Activated naive CD8-positive, alpha-beta T cell treated with anti-CD3 and anti-CD28 coated beads, Interleukin-2, amount 10 ng/mL, durations not matched to agents 7 days and 5 days (primary cell): ENCODE results near the gene MIER2. TPM values are rescaled to one million over a fixed set of nuclear protein-coding genes. Genes with fewer than 3 reads are reported as not detected.

Source experiments
- ATAC-seq: fragments of 150-1000 bp; cut with Tn5 transposase; one replicate; pipeline ENCODE4 v1.10.0; 2021; ENCODE audit warnings: low read depth, moderate library complexity
- POLR2A ChIA-PET: fragments of 350-600 bp; sonication (Branson Sonifier 250); formaldehyde crosslinking; loops from one replicate; lab custom pipeline; 2021; ENCODE audit warnings: antibody characterized with exemption; lab: Charles Lee
- DNase-seq: peaks from one replicate; pipeline ENCODE4 v3.0.0; 2021
- H3K27ac Mint-ChIP-seq: one replicate; pipeline ENCODE4 v1.8.0; 2022; ENCODE audit warnings: mild to moderate bottlenecking, mixed read lengths
- H3K27me3 Mint-ChIP-seq: one replicate; pipeline ENCODE4 v1.8.0; 2022; ENCODE audit warnings: mild to moderate bottlenecking, moderate library complexity, mixed read lengths
- H3K36me3 Mint-ChIP-seq: one replicate; pipeline ENCODE4 v1.8.0; 2021; ENCODE audit warnings: mild to moderate bottlenecking, mixed read lengths
- H3K4me1 Mint-ChIP-seq: one replicate; pipeline ENCODE4 v1.8.0; 2021; ENCODE audit warnings: mixed read lengths
- H3K4me3 Mint-ChIP-seq: one replicate; pipeline ENCODE4 v1.8.0; 2022; ENCODE audit warnings: mild to moderate bottlenecking, moderate library complexity, mixed read lengths
- H3K9me3 Mint-ChIP-seq: one replicate; pipeline ENCODE4 v1.8.0; 2021; ENCODE audit warnings: mixed read lengths
- total RNA-seq, 2 experiments: library from RNA; stranded (reverse); gene quantifications; one replicate each; pipeline ENCODE4 v1.2.3, GENCODE V29; 2021

MIER2 gene
- total RNA-seq, 2 experiments from 2014 or later: 23.4 to 24.9 TPM

DNA sequence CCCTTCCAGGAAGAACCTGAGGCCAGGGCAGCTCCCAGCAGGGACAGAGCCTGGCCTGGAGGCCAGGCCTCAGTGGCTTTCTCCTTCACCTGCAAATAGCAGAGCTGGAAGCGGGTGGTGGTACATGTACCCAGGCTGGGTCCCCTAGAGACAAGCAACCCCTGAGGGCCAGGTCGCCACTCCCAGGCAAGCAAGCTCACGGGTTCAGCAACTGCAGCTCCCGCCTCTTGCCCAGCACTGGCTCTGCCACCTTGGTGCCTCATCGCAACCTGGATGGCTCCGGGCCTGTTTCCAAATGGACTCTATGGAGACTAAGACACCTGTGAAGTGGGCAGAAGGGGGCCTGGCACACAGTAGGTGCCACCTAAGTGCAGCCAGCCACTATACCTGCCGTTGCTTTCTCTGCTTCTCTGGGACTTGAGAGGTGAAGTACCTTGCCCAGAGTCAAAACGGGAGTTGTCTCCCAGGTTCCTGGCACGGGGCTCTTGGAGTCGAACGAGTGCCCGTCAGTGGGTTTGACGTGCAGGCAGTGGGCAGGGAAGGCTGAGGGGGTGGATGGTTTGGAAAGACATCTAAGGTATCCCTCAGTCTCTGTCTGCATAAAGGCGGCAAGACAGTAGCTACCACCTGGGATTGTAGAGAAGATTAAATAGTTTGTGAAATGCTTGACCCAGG lies 51.0 kb downstream of the MIER2 start:
- no peaks in the 10 kb centered on the region for H3K36me3 Mint-ChIP-seq
- no peak overlapping the region for H3K27ac Mint-ChIP-seq
- ATAC-seq (no peak), DNase-seq (no peak)
- H3K4me1 Mint-ChIP-seq: no peaks in the 10 kb centered on the region
- POLR2A ChIA-PET: no interaction called here
- no peaks in the 10 kb centered on the region for H3K9me3 Mint-ChIP-seq
- H3K4me3 Mint-ChIP-seq: no peak overlapping the region
- peaks cover 50% of the 10 kb centered on the region for H3K27me3 Mint-ChIP-seq

DNA sequence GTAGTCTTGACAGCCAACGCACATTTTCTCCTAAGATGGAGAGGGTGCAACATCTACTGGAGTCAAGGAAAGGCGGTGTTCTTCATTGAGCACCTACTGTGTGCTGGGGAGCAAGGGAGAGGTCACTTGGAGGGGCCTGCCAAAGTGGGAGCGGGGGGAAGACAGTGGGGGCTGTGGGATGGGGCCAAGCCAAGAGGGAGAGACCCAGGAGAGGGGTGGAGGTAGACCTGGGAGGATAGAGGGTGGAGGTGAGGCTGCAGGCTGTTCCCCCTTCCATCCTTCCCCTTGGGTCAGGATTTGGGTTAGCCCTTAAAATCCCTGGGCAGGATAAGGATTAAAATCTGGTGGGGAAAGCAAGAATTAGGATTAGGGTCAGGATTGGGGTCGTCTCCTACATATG lies 51.6 kb downstream of the MIER2 start:
- POLR2A ChIA-PET: no interaction called here
- Mint-ChIP-seq H3K27me3 (peaks cover 54% of the 10 kb centered on the region), H3K4me3 (no peak overlapping the region)

DNA sequence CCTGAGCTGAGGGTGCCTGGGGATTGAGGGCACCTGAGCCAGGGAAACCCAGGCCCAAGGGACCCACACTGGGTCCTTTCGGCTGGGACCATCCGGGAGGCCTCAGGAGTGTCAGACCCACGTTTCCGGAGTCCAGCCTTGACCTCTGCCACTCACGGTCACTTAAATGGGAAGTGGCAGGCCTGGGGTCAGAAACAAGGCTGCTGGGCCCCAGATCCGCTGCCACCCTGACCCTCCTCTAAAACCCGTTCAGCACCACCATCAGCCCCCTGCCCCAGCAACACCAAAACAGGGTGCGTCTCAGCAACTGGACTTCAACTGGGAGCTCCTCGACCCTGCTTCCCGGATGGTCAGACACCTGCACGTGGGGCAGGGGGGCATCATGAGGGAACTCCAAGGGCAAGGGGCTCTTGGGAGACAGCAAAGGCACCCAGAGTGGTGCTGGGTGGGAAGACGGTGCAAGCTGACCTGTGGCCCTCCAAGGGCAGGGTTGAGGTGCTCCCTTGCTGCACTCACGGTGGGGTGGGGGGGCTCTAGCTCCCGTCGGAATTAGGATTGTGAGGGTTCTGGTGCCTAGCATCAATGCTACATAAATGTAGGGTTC lies 52.2 kb downstream of the MIER2 start:
- POLR2A ChIA-PET: no interaction called here
- H3K9me3 Mint-ChIP-seq: no peaks in the 10 kb centered on the region
- ATAC-seq (no peak), DNase-seq (no peak)
- H3K4me1 Mint-ChIP-seq: no peaks in the 10 kb centered on the region
- H3K36me3 Mint-ChIP-seq: no peaks in the 10 kb centered on the region
- H3K4me3 Mint-ChIP-seq: no peak overlapping the region
- peaks cover 54% of the 10 kb centered on the region for H3K27me3 Mint-ChIP-seq
- H3K27ac Mint-ChIP-seq: no peak overlapping the region

More for the DNA sequence above, 51.6 kb downstream of the MIER2 start:
- no peaks in the 10 kb centered on the region for H3K4me1 Mint-ChIP-seq
- DNase-seq (no peak), ATAC-seq (no peak)
- H3K36me3 Mint-ChIP-seq: no peaks in the 10 kb centered on the region
- no peak overlapping the region for H3K27ac Mint-ChIP-seq
- H3K9me3 Mint-ChIP-seq: no peaks in the 10 kb centered on the region

DNA sequence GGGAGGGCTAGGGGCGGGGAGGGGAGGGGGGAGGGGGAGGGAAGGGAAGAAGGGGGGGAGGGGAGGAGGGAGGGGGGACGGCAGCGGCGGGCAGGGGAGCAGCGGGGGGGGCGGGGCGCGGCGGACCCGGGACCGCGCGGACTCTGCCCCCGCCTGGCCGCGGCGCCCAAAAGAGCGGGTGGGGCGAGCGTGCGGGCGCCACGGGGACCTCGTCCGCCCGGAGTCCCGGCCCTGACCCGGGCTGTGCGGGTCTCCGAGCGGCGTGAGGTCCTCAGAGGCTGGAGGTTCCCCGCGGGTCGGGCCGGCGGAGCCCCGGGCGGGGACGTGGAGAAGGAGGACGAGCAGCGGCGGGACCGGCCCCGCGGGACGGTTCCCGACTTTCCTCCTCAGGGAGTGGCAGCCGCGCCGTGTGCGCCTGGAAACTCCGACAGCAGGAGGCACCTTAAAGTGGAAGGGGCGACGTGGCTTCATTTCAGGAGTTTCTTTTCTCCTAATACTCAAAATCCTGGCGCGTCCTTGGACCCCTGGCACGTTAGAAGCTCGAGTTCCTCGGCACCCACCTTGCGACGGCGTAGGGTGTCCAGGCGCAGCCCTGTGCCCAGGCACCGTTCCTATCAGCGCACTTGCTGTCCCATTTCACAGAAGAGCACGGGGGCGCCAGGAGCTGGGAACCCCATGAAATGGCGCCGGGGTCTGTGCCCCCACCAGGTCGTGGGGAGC lies 52.9 kb downstream of the MIER2 start:
- H3K36me3 Mint-ChIP-seq: no peaks in the 10 kb centered on the region
- peaks cover 53% of the 10 kb centered on the region for H3K27me3 Mint-ChIP-seq
- H3K27ac Mint-ChIP-seq: no peak overlapping the region
- DNase-seq (no peak), ATAC-seq (no peak)
- no peak overlapping the region for H3K4me3 Mint-ChIP-seq
- H3K4me1 Mint-ChIP-seq: no peaks in the 10 kb centered on the region
- H3K9me3 Mint-ChIP-seq: no peaks in the 10 kb centered on the region
- POLR2A ChIA-PET: no interaction called here

DNA sequence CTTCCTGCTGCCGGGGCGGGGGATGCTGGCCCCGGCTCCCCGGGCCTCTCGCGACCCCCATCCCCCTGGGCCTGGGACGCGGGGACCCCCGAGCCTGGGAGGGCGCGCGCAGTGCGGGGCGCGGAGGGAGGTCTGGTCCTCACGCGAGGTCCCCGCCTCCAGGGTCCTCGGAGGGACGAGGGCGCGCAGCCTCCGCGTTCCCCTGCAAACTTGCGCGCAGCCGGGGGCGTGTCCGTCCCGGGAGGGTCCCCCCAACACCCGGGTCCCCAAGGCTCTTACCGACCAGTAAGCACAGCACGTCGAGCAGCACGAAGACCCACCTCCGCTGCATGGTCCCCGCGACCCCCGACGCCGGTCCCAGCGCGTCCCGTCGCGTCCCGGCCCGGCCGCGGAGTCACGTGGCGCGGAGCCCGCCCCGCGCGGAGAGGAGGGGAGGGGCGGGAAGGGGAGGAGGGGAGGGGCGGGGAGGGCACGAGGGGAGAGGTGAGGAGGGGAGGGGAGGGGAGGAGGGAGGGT lies 53.5 kb downstream of the MIER2 start, which contains the start of gene PLPP2:
PLPP2 (minus strand) TSS at position 398 of the 516 bp plus-strand sequence; CDS start at position 331, 67 bp downstream.
- no peaks in the 10 kb centered on the region for H3K4me1 Mint-ChIP-seq
- H3K36me3 Mint-ChIP-seq: no peaks in the 10 kb centered on the region
- ATAC-seq (no peak), DNase-seq (no peak)
- H3K4me3 Mint-ChIP-seq: no peak within 1 kb of the TSS
- H3K9me3 Mint-ChIP-seq: no peaks in the 10 kb centered on the region
- H3K27ac Mint-ChIP-seq: no peak within 1 kb of the TSS
- H3K27me3 Mint-ChIP-seq: peaks cover 47% of the 10 kb centered on the region
- POLR2A ChIA-PET: no interaction called here

DNA sequence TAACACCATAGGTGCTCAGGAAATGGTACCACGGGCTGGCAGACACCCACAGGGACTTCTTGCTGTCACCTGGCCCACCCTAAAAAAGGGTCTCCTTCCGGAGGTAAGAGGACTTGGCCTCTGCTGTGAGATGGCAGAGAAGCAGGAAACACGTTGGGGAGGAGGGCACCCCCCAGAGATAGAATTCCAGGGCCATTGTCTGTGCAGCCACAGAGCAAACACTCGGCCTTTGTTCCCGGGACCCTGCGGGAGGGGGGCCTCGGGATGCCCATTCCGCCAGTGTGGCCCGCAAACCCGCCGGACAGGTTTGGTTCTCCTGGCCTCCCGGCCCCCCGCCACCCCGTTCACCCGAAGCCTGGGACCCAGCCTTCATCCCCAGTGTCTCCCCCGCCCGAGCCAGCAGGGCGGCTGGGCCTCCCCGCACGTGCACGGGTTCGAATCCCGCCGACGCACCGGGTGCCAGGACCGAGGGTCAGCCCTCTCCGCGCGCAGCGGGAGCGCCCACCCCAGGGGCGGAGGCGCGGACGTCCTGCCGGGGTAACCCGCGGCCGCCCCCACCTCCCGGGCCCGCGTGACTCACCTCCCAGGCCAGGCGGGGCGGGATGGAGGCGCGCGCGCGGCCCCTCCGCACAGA lies 54.1 kb downstream of the MIER2 start:
- Mint-ChIP-seq H3K9me3 (no peaks in the 10 kb centered on the region), H3K4me3 (no peak overlapping the region), H3K4me1 (no peaks in the 10 kb centered on the region), H3K36me3 (no peaks in the 10 kb centered on the region), H3K27me3 (peaks cover 47% of the 10 kb centered on the region), H3K27ac (no peak overlapping the region)
- POLR2A ChIA-PET: no interaction called here
- DNase-seq (no peak), ATAC-seq (no peak)

DNA sequence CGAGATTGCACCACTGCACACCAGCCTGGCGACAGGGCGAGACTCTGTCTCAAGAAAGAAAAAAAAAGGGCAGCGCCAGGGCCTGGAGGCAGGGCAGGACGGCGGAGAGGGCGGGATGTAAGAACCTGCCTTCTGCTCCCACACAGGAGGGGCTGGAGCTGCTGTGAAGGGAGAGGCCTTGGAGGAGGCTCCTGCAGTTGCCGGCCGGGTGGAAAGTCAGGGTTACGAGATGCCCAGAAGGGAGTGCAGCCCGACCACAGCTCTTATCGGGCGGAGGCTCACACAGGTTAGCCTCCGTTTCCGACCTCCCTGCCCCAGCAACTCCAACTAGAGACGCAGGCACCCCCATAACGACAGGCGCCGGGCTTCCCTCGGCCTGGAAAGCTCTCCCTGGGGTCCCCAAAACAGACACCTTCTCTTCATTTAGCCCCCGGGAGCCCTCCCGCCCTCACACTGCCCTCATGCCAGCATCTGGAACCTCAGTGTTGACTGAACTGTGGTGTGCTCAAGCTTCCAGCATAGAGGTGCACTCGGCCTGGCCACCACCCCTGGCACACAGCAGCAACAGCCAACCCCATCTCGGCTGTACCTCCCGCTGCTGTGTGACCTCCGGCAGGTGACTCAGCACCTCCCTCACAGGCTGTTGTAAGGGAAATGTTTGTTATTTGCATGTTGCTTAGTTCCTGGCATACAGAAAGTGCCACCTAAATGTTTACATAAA lies 54.8 kb downstream of the MIER2 start:
- Mint-ChIP-seq H3K27me3 (peaks cover 46% of the 10 kb centered on the region), H3K4me3 (no peak overlapping the region), H3K36me3 (no peaks in the 10 kb centered on the region), H3K9me3 (no peaks in the 10 kb centered on the region), H3K27ac (no peak overlapping the region), H3K4me1 (no peaks in the 10 kb centered on the region)
- DNase-seq (no peak), ATAC-seq (peak; percentile 65)
- POLR2A ChIA-PET: no interaction called here

DNA sequence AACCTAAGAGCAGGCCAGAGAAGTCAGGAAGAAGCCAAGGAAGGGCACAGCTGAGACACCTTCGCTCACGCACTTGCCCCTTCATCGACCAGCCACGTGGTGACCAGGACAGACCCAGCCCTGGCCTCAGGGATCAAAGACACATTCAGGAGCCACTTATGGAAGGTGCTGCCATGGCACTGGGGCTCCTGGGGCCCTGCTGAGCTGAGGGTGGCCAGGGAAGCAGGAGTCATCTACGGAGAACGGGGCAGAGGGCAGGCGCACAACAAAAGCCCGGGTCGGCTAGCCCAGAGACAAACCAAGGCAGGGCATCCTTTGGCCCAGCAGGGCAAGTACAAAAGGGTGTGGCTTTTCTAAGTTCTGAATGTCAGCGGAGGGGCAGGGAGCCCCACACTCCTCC lies 55.7 kb downstream of the MIER2 start:
- no peaks in the 10 kb centered on the region for H3K9me3 Mint-ChIP-seq
- H3K27me3 Mint-ChIP-seq: peaks cover 37% of the 10 kb centered on the region
- DNase-seq (no peak), ATAC-seq (no peak)
- H3K4me1 Mint-ChIP-seq: no peaks in the 10 kb centered on the region
- no peak overlapping the region for H3K4me3 Mint-ChIP-seq
- POLR2A ChIA-PET: no interaction called here
- no peak overlapping the region for H3K27ac Mint-ChIP-seq
- H3K36me3 Mint-ChIP-seq: no peaks in the 10 kb centered on the region

DNA sequence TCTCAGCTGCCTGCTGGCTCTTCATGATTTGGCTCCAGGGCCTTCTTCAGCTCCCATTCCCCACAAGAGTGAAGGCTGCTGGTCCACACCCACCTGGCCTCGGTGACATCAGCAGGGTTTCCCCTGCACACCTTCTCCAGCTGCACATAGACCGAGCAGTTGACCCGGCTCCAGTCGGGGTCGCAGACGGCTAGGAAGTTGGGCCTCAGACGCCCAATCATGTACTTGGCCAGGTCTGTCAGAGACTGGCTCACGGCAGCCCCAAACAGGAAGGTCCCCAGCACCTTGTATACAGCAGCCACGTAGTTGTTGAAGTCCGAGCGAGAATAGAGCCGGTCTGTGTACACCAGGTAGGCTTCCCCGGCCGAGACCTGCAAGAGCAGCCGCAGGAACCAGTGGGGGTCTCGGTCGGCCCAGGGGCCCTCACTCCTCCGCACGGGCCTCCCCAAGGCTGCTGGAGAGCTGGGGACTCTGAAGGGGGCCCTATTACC lies 57.2 kb downstream of the MIER2 start:
- Mint-ChIP-seq H3K4me1 (no peaks in the 10 kb centered on the region), H3K9me3 (no peaks in the 10 kb centered on the region), H3K27ac (no peak overlapping the region), H3K27me3 (peaks cover 22% of the 10 kb centered on the region), H3K36me3 (no peaks in the 10 kb centered on the region), H3K4me3 (no peak overlapping the region)
- no peak for ATAC-seq
- DNase-seq: no peak
- POLR2A ChIA-PET: no interaction called here

DNA sequence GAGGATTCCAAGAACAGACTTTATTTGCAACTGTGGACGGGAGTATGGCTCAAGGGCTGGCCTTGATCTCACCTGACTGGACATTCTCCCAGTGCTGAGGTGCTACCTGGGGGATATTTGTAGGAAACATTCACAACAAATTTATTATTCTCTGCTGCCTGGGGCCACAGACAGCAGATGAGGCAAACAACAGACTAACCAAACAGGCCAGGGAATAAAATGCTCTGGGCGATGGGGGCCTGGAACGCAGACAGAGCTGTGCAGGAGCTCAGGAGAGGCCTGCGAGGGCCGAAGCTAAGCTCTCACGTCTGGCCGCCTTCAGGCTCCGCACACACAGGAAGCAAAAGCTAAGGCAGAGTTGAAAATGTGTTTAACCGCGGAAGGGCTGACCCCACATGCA lies 61.2 kb downstream of the MIER2 start:
- H3K9me3 Mint-ChIP-seq: no peaks in the 10 kb centered on the region
- H3K27ac Mint-ChIP-seq: no peak overlapping the region
- H3K4me3 Mint-ChIP-seq: no peak overlapping the region
- DNase-seq: no peak
- H3K27me3 Mint-ChIP-seq: peaks cover 2% of the 10 kb centered on the region
- POLR2A ChIA-PET: no interaction called here
- no peaks in the 10 kb centered on the region for H3K36me3 Mint-ChIP-seq
- no peaks in the 10 kb centered on the region for H3K4me1 Mint-ChIP-seq
- ATAC-seq: no peak

DNA sequence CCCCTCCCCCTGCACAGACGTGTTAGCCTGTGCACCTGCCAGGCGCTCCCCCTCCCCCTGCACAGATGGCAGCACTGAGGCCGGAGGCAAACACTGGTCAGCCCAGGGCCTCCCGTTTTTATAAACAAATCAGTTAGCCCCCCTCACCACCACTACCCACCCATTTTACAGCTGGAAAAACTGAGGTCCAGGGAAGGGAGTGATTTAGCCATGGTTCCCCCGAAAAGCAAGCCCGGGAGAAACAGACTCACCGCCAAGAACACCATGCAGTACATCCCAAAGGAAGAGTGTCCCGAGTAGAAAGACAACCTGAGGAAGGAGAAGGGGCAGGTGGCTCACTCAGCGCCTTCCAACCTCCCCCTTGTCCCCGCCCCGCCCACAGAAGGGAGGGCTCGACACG lies 62.1 kb downstream of the MIER2 start:
- DNase-seq (no peak), ATAC-seq (no peak)
- H3K9me3 Mint-ChIP-seq: no peaks in the 10 kb centered on the region
- H3K27ac Mint-ChIP-seq: no peak overlapping the region
- peaks cover 2% of the 10 kb centered on the region for H3K27me3 Mint-ChIP-seq
- POLR2A ChIA-PET: no interaction called here
- no peaks in the 10 kb centered on the region for H3K36me3 Mint-ChIP-seq
- no peak overlapping the region for H3K4me3 Mint-ChIP-seq
- no peaks in the 10 kb centered on the region for H3K4me1 Mint-ChIP-seq

DNA sequence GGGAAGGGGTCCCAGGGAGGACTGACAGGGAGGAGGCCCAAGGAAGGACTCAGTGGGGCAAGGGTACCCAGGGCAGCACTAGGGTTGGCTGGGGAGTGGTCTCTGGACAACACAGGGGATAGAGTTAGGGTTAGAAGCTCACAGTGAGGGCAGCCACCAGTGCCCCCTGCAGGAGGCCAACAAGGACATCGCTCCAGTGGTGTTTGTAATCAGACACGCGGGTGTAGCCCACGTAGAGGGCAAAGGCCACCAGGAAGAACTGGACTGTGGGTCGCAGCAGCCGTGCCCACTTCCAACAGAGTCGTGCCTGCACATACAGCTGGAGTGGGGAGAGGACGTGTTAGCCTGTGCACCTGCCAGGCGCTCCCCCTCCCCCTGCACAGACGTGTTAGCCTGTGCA lies 62.6 kb downstream of the MIER2 start:
- Mint-ChIP-seq H3K4me3 (no peak overlapping the region), H3K4me1 (no peaks in the 10 kb centered on the region), H3K27me3 (peaks cover 5% of the 10 kb centered on the region), H3K27ac (no peak overlapping the region), H3K36me3 (no peaks in the 10 kb centered on the region), H3K9me3 (no peaks in the 10 kb centered on the region)
- POLR2A ChIA-PET: no interaction called here
- DNase-seq (no peak), ATAC-seq (no peak)
